H9 (cell line): ENCODE data around the gene GRAPL. TPM values are rescaled to one million over a fixed set of nuclear protein-coding genes. Genes with fewer than 3 reads are reported as not detected.
"Not testable (repeated sequence)": the region's sequence is repeated elsewhere in the genome, so short reads cannot be mapped to it uniquely, and the experiment has no call there.

Experiments used
- DNase-seq: peaks from one replicate; pipeline ENCODE4 v3.0.0-alpha.2; 2017
- H2AFZ ChIP-seq: one replicate; pipeline ENCODE4 v1.6.1; 2013; ENCODE audit warnings: mild to moderate bottlenecking, low read length, control low read depth, moderate library complexity
- H2AK5ac ChIP-seq: 2 replicates; pipeline ENCODE4 v1.6.1; 2013; ENCODE audit warnings: low read length, control low read depth, mixed read lengths; ENCODE audit not compliant: insufficient read length
- H2BK120ac ChIP-seq: one replicate; pipeline ENCODE4 v1.6.1; 2013; ENCODE audit warnings: low read depth, mild to moderate bottlenecking, low read length, control low read depth, inconsistent platforms; ENCODE audit not compliant: poor library complexity, severe bottlenecking
- H2BK12ac ChIP-seq: 2 replicates; pipeline ENCODE4 v1.6.1; 2013; ENCODE audit warnings: low read length, control low read depth, mixed read lengths, low read depth; ENCODE audit not compliant: insufficient read length
- H2BK15ac ChIP-seq: 2 replicates; pipeline ENCODE4 v1.6.1; 2013; ENCODE audit warnings: low read depth, low read length, control low read depth
- H2BK20ac ChIP-seq: one replicate; pipeline ENCODE4 v1.6.1; 2013; ENCODE audit warnings: low read depth, mild to moderate bottlenecking, low read length, control low read depth, inconsistent platforms; ENCODE audit not compliant: poor library complexity, severe bottlenecking
- H2BK5ac ChIP-seq: 2 replicates; pipeline ENCODE4 v1.6.1; 2013; ENCODE audit warnings: low read length, control low read depth, mixed read lengths; ENCODE audit not compliant: insufficient read length
- H3K14ac ChIP-seq: 2 replicates; pipeline ENCODE4 v1.6.1; 2013; ENCODE audit warnings: low read length, control low read depth; ENCODE audit not compliant: insufficient read depth
- H3K18ac ChIP-seq: 2 replicates; pipeline ENCODE4 v1.6.1; 2013; ENCODE audit warnings: low read depth, mild to moderate bottlenecking, mixed read lengths, low read length, control low read depth; ENCODE audit not compliant: insufficient read length
- H3K23ac ChIP-seq: 2 replicates; pipeline ENCODE4 v1.6.1; 2013; ENCODE audit warnings: low read length, control low read depth, mixed read lengths, low read depth; ENCODE audit not compliant: insufficient read length
- H3K23me2 ChIP-seq: 2 replicates; pipeline ENCODE4 v1.6.1; 2013; ENCODE audit warnings: low read depth, mild to moderate bottlenecking, mixed read lengths, low read length, control low read depth; ENCODE audit not compliant: insufficient read length, poor library complexity, severe bottlenecking
- H3K27ac ChIP-seq: 2 replicates; pipeline ENCODE4 v1.5.1; 2013; ENCODE audit warnings: low read length, control low read depth, mixed read lengths, low read depth; ENCODE audit not compliant: insufficient read length
- H3K27me3 ChIP-seq: 2 replicates; pipeline ENCODE4 v1.6.1; 2013; ENCODE audit warnings: low read length, control low read depth, inconsistent platforms; ENCODE audit not compliant: insufficient read depth
- H3K4ac ChIP-seq: 2 replicates; pipeline ENCODE4 v1.6.1; 2013; ENCODE audit warnings: low read depth, mild to moderate bottlenecking, control low read depth, inconsistent platforms, low read length, moderate library complexity
- H3K4me1 ChIP-seq: 2 replicates; pipeline ENCODE4 v1.6.1; 2013; ENCODE audit warnings: low read length, control low read depth, inconsistent platforms; ENCODE audit not compliant: insufficient read depth
- H3K4me2 ChIP-seq: 2 replicates; pipeline ENCODE4 v1.6.1; 2013; ENCODE audit warnings: low read length, control low read depth, mixed read lengths; ENCODE audit not compliant: insufficient read length, insufficient read depth
- H3K56ac ChIP-seq: 2 replicates; pipeline ENCODE4 v1.6.1; 2013; ENCODE audit warnings: low read depth, mild to moderate bottlenecking, mixed read lengths, low read length, control low read depth; ENCODE audit not compliant: insufficient read length
- H3K79me1 ChIP-seq: 2 replicates; pipeline ENCODE4 v1.6.1; 2013; ENCODE audit warnings: low read depth, mild to moderate bottlenecking, moderate library complexity, low read length, control low read depth, inconsistent platforms; ENCODE audit not compliant: insufficient read depth, poor library complexity, severe bottlenecking
- H3K79me2 ChIP-seq: 2 replicates; pipeline ENCODE4 v1.6.1; 2013; ENCODE audit warnings: low read length, control low read depth, inconsistent platforms; ENCODE audit not compliant: insufficient read depth
- H3K9ac ChIP-seq: 2 replicates; pipeline ENCODE4 v1.6.1; 2013; ENCODE audit warnings: low read length, control low read depth, mixed read lengths; ENCODE audit not compliant: insufficient read length; ENCODE audit errors: extremely low read depth
- H3K9me3 ChIP-seq: one replicate; pipeline ENCODE4 v1.6.1; 2013; ENCODE audit warnings: low read depth, low read length, inconsistent platforms; ENCODE audit not compliant: control insufficient read depth
- H3T11ph ChIP-seq: one replicate; pipeline ENCODE4 v1.6.1; 2013; ENCODE audit warnings: mild to moderate bottlenecking, low read length, control low read depth, inconsistent platforms
- H4K20me1 ChIP-seq: one replicate; pipeline ENCODE4 v1.6.1; 2013; ENCODE audit not compliant: control insufficient read depth, insufficient read length, insufficient read depth
- H4K5ac ChIP-seq: 2 replicates; pipeline ENCODE4 v1.6.1; 2013; ENCODE audit warnings: low read depth, mild to moderate bottlenecking, mixed read lengths, low read length, control low read depth; ENCODE audit not compliant: insufficient read length
- H4K8ac ChIP-seq: replicated peaks from 2 replicates; pipeline ENCODE4 v1.6.1; 2013; ENCODE audit warnings: low read length, control low read depth, mixed read lengths, low read depth; ENCODE audit not compliant: insufficient read length
- H4K91ac ChIP-seq: 2 replicates; pipeline ENCODE4 v1.6.1; 2013; ENCODE audit warnings: low read depth, mild to moderate bottlenecking, moderate library complexity, mixed read lengths, low read length, control low read depth; ENCODE audit not compliant: insufficient read length
- H3K27ac Mint-ChIP-seq, 3 experiments: 2 replicates in 2 of 3; 3 replicates in 1 of 3; pipeline ENCODE4 v1.8.0; 2020 to 2021; ENCODE audit warnings: mixed read lengths in 3 of 3, mild to moderate bottlenecking in 1 of 3, moderate library complexity in 1 of 3
- H3K27me3 Mint-ChIP-seq: 2 replicates; pipeline ENCODE4 v1.8.0; 2021; ENCODE audit warnings: low read depth, mild to moderate bottlenecking, moderate library complexity, mixed read lengths
- H3K36me3 Mint-ChIP-seq, 3 experiments: 2 replicates in 2 of 3; 3 replicates in 1 of 3; pipeline ENCODE4 v1.8.0; 2020 to 2021; ENCODE audit warnings: low read depth in 3 of 3, mixed read lengths in 3 of 3; ENCODE audit not compliant: insufficient read depth in 1 of 3
- H3K4me1 Mint-ChIP-seq, 2 experiments: 2 replicates each; pipeline ENCODE4 v1.8.0; 2020; ENCODE audit warnings: mixed read lengths in 2 of 2
- H3K4me3 Mint-ChIP-seq, 2 experiments: 2 replicates in 1 of 2; 3 replicates in 1 of 2; pipeline ENCODE4 v1.8.0; 2020 to 2021; ENCODE audit warnings: mild to moderate bottlenecking in 2 of 2, mixed read lengths in 2 of 2, moderate library complexity in 1 of 2
- H3K9me3 Mint-ChIP-seq, 2 experiments: 2 replicates in 1 of 2; 3 replicates in 1 of 2; pipeline ENCODE4 v1.8.0; 2020; ENCODE audit warnings: mild to moderate bottlenecking in 2 of 2, mixed read lengths in 2 of 2, moderate library complexity in 1 of 2
- WGBS: extraction: QIAGEN DNeasy Blood & Tissue Kit; methylation state at CpG from one replicate; pipeline ENCODE4 v1.1.7; 2013; ENCODE audit warnings: missing lambda C conversion rate, low lambda C conversion rate, mixed read lengths; ENCODE audit not compliant: insufficient read length; ENCODE audit errors: extremely low coverage; 5-methylcytosine and 5-hydroxymethylcytosine counted together
- total RNA-seq: library from RNA; stranded (reverse); gene quantifications from 2 replicates; pipeline ENCODE4 v1.2.1, GENCODE V29; 2021

Gene GRAPL
- total RNA-seq, 1 experiment from 2014 or later: 0.55 TPM

GRCh38 chr17:19188870-19189708, 61.7 kb downstream of the GRAPL start:
- not testable (repeated sequence) for H3K79me1 ChIP-seq, H3K14ac ChIP-seq, H3K4me3 Mint-ChIP-seq, H2BK120ac ChIP-seq, H3K56ac ChIP-seq, H3K27ac Mint-ChIP-seq, H3T11ph ChIP-seq, H4K8ac ChIP-seq, H2AFZ ChIP-seq, H3K4me2 ChIP-seq, H2AK5ac ChIP-seq, H4K91ac ChIP-seq, H3K4me1 Mint-ChIP-seq, H4K5ac ChIP-seq, H3K9ac ChIP-seq, H3K36me3 Mint-ChIP-seq, H3K79me2 ChIP-seq, H3K23me2 ChIP-seq, H3K23ac ChIP-seq, H3K4me1 ChIP-seq, H3K4ac ChIP-seq, H2BK5ac ChIP-seq, H2BK15ac ChIP-seq, H2BK20ac ChIP-seq, H3K27ac ChIP-seq, H3K18ac ChIP-seq, H3K9me3 Mint-ChIP-seq, H3K27me3 Mint-ChIP-seq, H3K27me3 ChIP-seq, H3K9me3 ChIP-seq, H2BK12ac ChIP-seq, DNase-seq, H4K20me1 ChIP-seq
- no CpG with 5 or more reads among the region's 39 CpGs for WGBS

GRCh38 chr17:19189781-19190405, 62.5 kb downstream of the GRAPL start:
- H3K18ac ChIP-seq, H3T11ph ChIP-seq, H3K27me3 ChIP-seq, H3K23ac ChIP-seq, H3K36me3 Mint-ChIP-seq, H3K4ac ChIP-seq, H3K79me2 ChIP-seq, H2BK15ac ChIP-seq, H3K4me3 Mint-ChIP-seq, H2BK5ac ChIP-seq, H2BK20ac ChIP-seq, H3K4me1 Mint-ChIP-seq, H3K9me3 ChIP-seq, H3K27ac ChIP-seq, H2BK120ac ChIP-seq, H2AFZ ChIP-seq, H3K4me2 ChIP-seq, H3K27ac Mint-ChIP-seq, H3K4me1 ChIP-seq, H3K9ac ChIP-seq, H3K79me1 ChIP-seq, H4K91ac ChIP-seq, DNase-seq, H3K27me3 Mint-ChIP-seq, H3K56ac ChIP-seq, H3K14ac ChIP-seq, H3K9me3 Mint-ChIP-seq, H3K23me2 ChIP-seq, H4K20me1 ChIP-seq, H2AK5ac ChIP-seq, H4K5ac ChIP-seq, H2BK12ac ChIP-seq, H4K8ac ChIP-seq: not testable (repeated sequence)
- WGBS: no CpG with 5 or more reads among the region's 36 CpGs
